Spleen (tissue), 11 donors: ENCODE results near the gene AIG1. TPM values are rescaled to one million over a fixed set of nuclear protein-coding genes. Genes with fewer than 3 reads are reported as not detected.

Experiments used
- DNase-seq: peaks from one replicate; pipeline ENCODE4 v3.0.0-alpha.2; 2020
- H3K27ac ChIP-seq, 8 donors: fragments of 200-600 bp; sonication (generic) in 7 of 8; 1 replicate in 4 of 8; 2 replicates in 4 of 8; pipeline versions ENCODE4 v1.5.0 to v1.8.0; 2016 to 2021; ENCODE audit warnings: inconsistent platforms in 4 of 8, mild to moderate bottlenecking in 4 of 8, moderate library complexity in 1 of 8
- H3K27me3 ChIP-seq, 7 donors: fragments of 200-600 bp; sonication (generic) in 6 of 7; replicated peaks in 1 of 7; 1 replicate in 4 of 7; 2 replicates in 3 of 7; pipeline versions ENCODE4 v1.5.0 to v1.8.0; 2016 to 2021; ENCODE audit warnings: inconsistent platforms in 3 of 7, mild to moderate bottlenecking in 1 of 7
- H3K36me3 ChIP-seq, 6 donors: fragments of 200-600 bp; sonication (generic) in 5 of 6; 1 replicate in 4 of 6; 2 replicates in 2 of 6; pipeline versions ENCODE4 v1.5.0 to v1.8.0; 2016 to 2021; ENCODE audit warnings: inconsistent platforms in 2 of 6
- H3K4me1 ChIP-seq, 6 donors: fragments of 200-600 bp; sonication (generic) in 5 of 6; 1 replicate in 3 of 6; 2 replicates in 3 of 6; pipeline versions ENCODE4 v1.5.0 to v1.8.0; 2016 to 2021; ENCODE audit warnings: inconsistent platforms in 3 of 6
- H3K4me3 ChIP-seq, 8 donors: fragments of 200-600 bp; sonication (generic) in 7 of 8; 1 replicate in 4 of 8; 2 replicates in 4 of 8; pipeline versions ENCODE4 v1.5.0 to v1.8.0; 2016 to 2021; ENCODE audit warnings: inconsistent platforms in 4 of 8, mild to moderate bottlenecking in 4 of 8, moderate library complexity in 2 of 8
- H3K9me3 ChIP-seq, 8 donors: fragments of 200-600 bp; sonication (generic) in 7 of 8; 1 replicate in 4 of 8; 2 replicates in 4 of 8; pipeline versions ENCODE4 v1.5.0 to v1.8.0; 2016 to 2021; ENCODE audit warnings: inconsistent platforms in 4 of 8
- CTCF ChIP-seq, 11 experiments: fragments of 200-600 bp in 7 of 11; fragments of 450-650 bp in 4 of 11; sonication (generic) in 4 of 11; IDR thresholded peaks in 8 of 11; conservative IDR thresholded peaks in 3 of 11; 1 replicate in 7 of 11; 2 replicates in 4 of 11; pipeline versions ENCODE4 v1.4.0 to v1.8.0; 2016 to 2021; ENCODE audit warnings: antibody characterized with exemption in 11 of 11, inconsistent platforms in 4 of 11, mild to moderate bottlenecking in 1 of 11
- POLR2A ChIP-seq, 3 donors: fragments of 450-650 bp; IDR thresholded peaks; one replicate each; pipeline ENCODE4 v1.5.1; 2017; ENCODE audit warnings: antibody characterized with exemption in 3 of 3, mild to moderate bottlenecking in 1 of 3
- POLR2AphosphoS5 ChIP-seq, 3 donors: sonication (generic); formaldehyde crosslinking; IDR thresholded peaks; one replicate each; pipeline ENCODE4 v1.5.1; 2017; ENCODE audit warnings: antibody characterized with exemption in 3 of 3
- WGBS, 5 donors: extraction: QIAGEN DNeasy Blood & Tissue Kit in 3 of 5; methylation state at CpG; one replicate each; pipeline versions ENCODE4 v1.1.5 to v1.1.7; 2013 to 2018; 5-methylcytosine and 5-hydroxymethylcytosine counted together
- intact Hi-C: fragments of 100-400 bp; cut with DNase I; formaldehyde crosslinking; loops from one replicate; pipeline ENCODE4 v1.15.0; 2023; ENCODE audit warnings: low total_unique reads
- polyA plus RNA-seq, 3 donors: library from polyadenylated mRNA; stranded (reverse); fragments of 200-250 nt; gene quantifications; one replicate each; pipeline ENCODE4 v1.2.1, GENCODE V29; 2013
- total RNA-seq, 7 donors: library from RNA; depleted of rRNA in 3 of 7; stranded (reverse); fragments of >200 nt in 3 of 7; fragmentation: NEBNext Ultra II Directional in 4 of 7; extraction: Animal tissue kit (Norgen Biotek cat#: 25700) in 4 of 7; gene quantifications; one replicate each; pipeline versions ENCODE4 v1.1.0 to v1.2.1, GENCODE V29; 2016 to 2021
- donor health status: healthy with polysubstance abuse.
- donor health status: DM: no; HTN: no; CAD: no; lungs with moderate emphysema.
- donor health status: DM: no; HTN: no; CAD: no.
- donor health status: Bipolar disorder and iron deficiency.
- donor health status: healthy.
- donor health status: DM: no; HTN: no; CAD: no.
- donor health status: DM: yes; HTN: yes; CAD: no.

Gene AIG1
- total and polyA plus RNA-seq, 10 donors, result 14.3 to 38.0 (median 27.9) TPM

GRCh38 chr6:143195349-143195845 lies 134.7 kb downstream of the AIG1 start:
- H3K27me3 ChIP-seq, result no peaks in the 10 kb centered on the region
- 58 to 72% (median 67%) methylated on average over 10 of the region's 10 CpGs for WGBS, 5 donors
- H3K36me3 ChIP-seq, result peaks cover 0 to 6% (median 0%) of the 10 kb centered on the region in 6 donors
- DNase-seq, result no peak
- peak in 1 of 3 donors; percentile 46 for TF ChIP-seq POLR2AphosphoS5 (IDR thresholded peaks at IDR 0.05)
- no peak for TF ChIP-seq CTCF (IDR thresholded peaks at IDR 0.05 in 8 of 11, conservative IDR thresholded peaks at IDR 0.05 in 3 of 11)
- TF ChIP-seq POLR2A (IDR thresholded peaks at IDR 0.05), result no peak
- H3K27ac ChIP-seq, result no peak overlapping the region
- no peak overlapping the region for H3K4me3 ChIP-seq
- intact Hi-C loops, result no loop called here
- no peaks in the 10 kb centered on the region for H3K9me3 ChIP-seq
- peaks cover 0 to 4% (median 0%) of the 10 kb centered on the region in 6 donors for H3K4me1 ChIP-seq

GRCh38 chr6:143196525-143197225 lies 136.0 kb downstream of the AIG1 start:
- no peaks in the 10 kb centered on the region for H3K27me3 ChIP-seq
- intact Hi-C loops, result no loop called here

GRCh38 chr6:143197377-143197776 lies 136.7 kb downstream of the AIG1 start:
- Histone ChIP-seq H3K27ac (no peak overlapping the region), H3K27me3 (no peaks in the 10 kb centered on the region), H3K9me3 (no peaks in the 10 kb centered on the region), H3K36me3 (peaks cover 0 to 1% (median 0%) of the 10 kb centered on the region in 6 donors), H3K4me1 (peaks cover 0 to 4% (median 0%) of the 10 kb centered on the region in 6 donors), H3K4me3 (no peak overlapping the region)
- intact Hi-C loops, result no loop called here
- TF ChIP-seq POLR2A (IDR thresholded peaks at IDR 0.05), result no peak
- no peak for TF ChIP-seq CTCF (IDR thresholded peaks at IDR 0.05 in 8 of 11, conservative IDR thresholded peaks at IDR 0.05 in 3 of 11)
- TF ChIP-seq POLR2AphosphoS5 (IDR thresholded peaks at IDR 0.05), result no peak
- no peak for DNase-seq

More at GRCh38 chr6:143196525-143197225, 136.0 kb downstream of the AIG1 start:
- H3K4me3 ChIP-seq, result no peak overlapping the region
- 75 to 80% (median 77%) methylated on average over 5 of the region's 5 CpGs for WGBS, 5 donors
- peaks cover 0 to 6% (median 0%) of the 10 kb centered on the region in 6 donors for H3K36me3 ChIP-seq
- no peak overlapping the region for H3K27ac ChIP-seq
- peaks cover 0 to 4% (median 0%) of the 10 kb centered on the region in 6 donors for H3K4me1 ChIP-seq
- no peaks in the 10 kb centered on the region for H3K9me3 ChIP-seq
- DNase-seq, result no peak
- TF ChIP-seq CTCF (IDR thresholded peaks at IDR 0.05 in 8 of 11, conservative IDR thresholded peaks at IDR 0.05 in 3 of 11), result no peak

GRCh38 chr6:143198312-143198711 lies 137.6 kb downstream of the AIG1 start:
- H3K4me1 ChIP-seq, result peaks cover 0 to 4% (median 0%) of the 10 kb centered on the region in 6 donors
- DNase-seq, result no peak
- TF ChIP-seq CTCF (IDR thresholded peaks at IDR 0.05 in 8 of 11, conservative IDR thresholded peaks at IDR 0.05 in 3 of 11) (no peak), POLR2A (IDR thresholded peaks at IDR 0.05) (no peak), POLR2AphosphoS5 (IDR thresholded peaks at IDR 0.05) (no peak)
- intact Hi-C loops, result no loop called here
- 74 to 79% (median 77%) methylated on average over 5 of the region's 5 CpGs for WGBS, 5 donors
- H3K9me3 ChIP-seq, result no peaks in the 10 kb centered on the region
- no peaks in the 10 kb centered on the region for H3K27me3 ChIP-seq
- no peak overlapping the region for H3K27ac ChIP-seq
- H3K4me3 ChIP-seq, result no peak overlapping the region
- peaks cover 0 to 6% (median 0%) of the 10 kb centered on the region in 6 donors for H3K36me3 ChIP-seq
